ENCODE measurements around the gene ETV1. TPM values are rescaled to one million over a fixed set of nuclear protein-coding genes. Genes with fewer than 3 reads are reported as not detected.

Gene ETV1
- total RNA-seq, 2 experiments from 2014 or later = 3.4 to 3.6 TPM

DNA sequence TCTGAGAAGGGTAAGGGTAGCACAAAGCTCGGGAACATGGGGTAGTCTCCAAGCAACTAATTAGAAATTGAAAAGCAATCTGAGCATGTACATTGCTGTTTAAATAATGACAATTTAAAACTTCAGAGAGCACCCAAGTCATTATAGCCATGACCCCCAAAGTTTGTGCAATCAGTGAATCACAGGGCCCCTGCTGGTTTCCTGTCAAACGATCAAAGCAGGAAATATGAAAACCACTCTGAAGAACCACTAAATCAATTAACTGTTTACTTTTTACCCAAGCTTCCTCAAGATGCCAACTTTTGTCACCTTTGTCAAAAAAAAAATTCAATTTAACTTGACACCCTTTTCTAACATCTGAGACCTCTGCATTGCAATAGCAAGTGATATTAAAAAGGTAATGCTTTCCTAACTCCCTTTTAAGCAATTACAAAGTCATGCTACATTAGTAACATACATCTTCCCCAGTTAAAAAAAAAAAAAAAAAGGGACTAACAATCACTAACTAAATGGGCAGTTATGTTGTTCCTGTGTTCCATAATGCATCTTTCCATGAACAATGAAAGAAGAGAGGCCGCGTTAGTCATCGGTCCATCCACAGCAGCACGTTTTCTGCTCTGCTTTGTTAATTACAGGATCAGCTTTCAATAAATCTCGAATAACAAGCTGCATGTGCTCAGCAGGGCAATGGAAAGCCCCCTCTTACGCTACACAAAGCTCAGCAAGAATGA is 80.6 kb downstream of the ETV1 start:
- Mint-ChIP-seq H3K27ac (peak overlapping the region; percentile 10), H3K4me3 (peak overlapping the region; percentile 8), H3K36me3 (ENCODE audit: low read depth) (peaks cover 3% of the 10 kb centered on the region), H3K27me3 (no peaks in the 10 kb centered on the region), H3K4me1 (peaks cover 46% of the 10 kb centered on the region), H3K9me3 (no peaks in the 10 kb centered on the region)
- peak; percentile 49 for DNase-seq
- POLR2A ChIA-PET = interaction anchor here (0.5 kb wide), 1 partner anchor 67 kb away, joined by 3 read pairs; no protein-coding TSS in a partner anchor
- CTCF ChIA-PET = interaction anchor here (1.2 kb wide), 1 partner anchor 80 kb away, joined by 3 read pairs; the partner anchor contains the start of gene ETV1

DNA sequence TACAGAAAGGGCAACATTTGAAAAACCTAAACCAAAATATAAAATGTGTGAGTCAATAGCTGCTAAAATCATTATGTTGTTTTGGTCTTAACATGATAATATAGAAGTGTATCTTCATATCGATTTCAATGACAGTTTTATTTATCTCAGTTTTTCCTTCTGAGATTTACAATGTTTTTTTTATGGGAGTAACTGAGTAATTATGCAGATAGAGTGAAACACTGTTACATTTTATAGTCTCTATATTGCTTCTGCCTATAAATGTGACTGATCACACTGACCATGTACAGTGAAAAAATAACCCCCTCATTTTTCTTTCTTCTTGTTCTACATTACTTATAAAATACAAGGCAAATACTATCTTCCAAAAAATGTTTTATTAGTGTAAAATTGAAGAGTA is 81.6 kb downstream of the ETV1 start:
- H3K36me3 Mint-ChIP-seq (ENCODE audit: low read depth) = peaks cover 3% of the 10 kb centered on the region
- no peak overlapping the region for H3K27ac Mint-ChIP-seq
- ChIA-PET CTCF (no interaction called here), POLR2A (no interaction called here)
- no peak overlapping the region for H3K4me3 Mint-ChIP-seq
- no peaks in the 10 kb centered on the region for H3K27me3 Mint-ChIP-seq
- no peaks in the 10 kb centered on the region for H3K9me3 Mint-ChIP-seq
- DNase-seq = no peak
- H3K4me1 Mint-ChIP-seq = peaks cover 45% of the 10 kb centered on the region

DNA sequence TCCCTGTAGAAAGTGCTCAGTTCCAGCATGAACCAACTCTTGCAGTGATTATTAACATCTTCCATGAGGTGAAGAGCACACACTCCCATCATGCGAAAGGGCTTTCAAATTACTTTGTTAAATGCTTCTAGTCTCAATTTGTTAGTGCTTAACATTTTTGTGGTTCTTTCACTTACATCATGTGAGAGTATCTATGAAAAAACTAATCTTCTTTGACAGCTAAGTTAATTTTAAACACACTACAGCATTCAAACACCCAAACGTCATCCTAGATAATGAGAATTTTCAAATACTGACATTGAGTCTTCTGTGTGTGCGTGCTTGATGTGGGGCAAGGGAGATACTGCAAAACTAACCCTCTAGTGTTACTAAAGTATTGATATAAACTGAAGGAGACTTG is 84.8 kb downstream of the ETV1 start:
- no peak for DNase-seq
- Mint-ChIP-seq H3K36me3 (ENCODE audit: low read depth) (peaks cover 3% of the 10 kb centered on the region), H3K27me3 (no peaks in the 10 kb centered on the region), H3K27ac (no peak overlapping the region), H3K4me3 (no peak overlapping the region), H3K9me3 (no peaks in the 10 kb centered on the region), H3K4me1 (peaks cover 23% of the 10 kb centered on the region)
- ChIA-PET CTCF (no interaction called here), POLR2A (no interaction called here)

DNA sequence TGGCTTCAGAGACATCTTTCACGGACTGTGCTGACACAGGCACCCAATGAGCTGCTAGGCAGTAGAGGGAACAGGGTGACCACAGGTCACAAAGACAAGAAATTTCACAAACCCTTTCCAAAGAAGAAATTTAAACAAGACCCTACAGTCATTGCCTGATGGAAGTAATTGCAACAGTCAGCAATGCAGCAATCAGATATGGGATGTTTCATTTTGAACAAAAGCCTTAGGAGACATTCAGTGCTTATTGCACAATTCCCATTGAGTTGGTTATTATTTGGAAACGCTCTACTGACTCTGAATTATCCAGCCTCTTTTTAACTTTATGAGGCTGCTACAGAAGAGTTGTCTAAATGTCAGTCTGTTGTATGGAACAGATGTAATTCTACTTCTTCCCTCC is 85.5 kb downstream of the ETV1 start:
- Mint-ChIP-seq H3K4me3 (no peak overlapping the region), H3K27ac (no peak overlapping the region), H3K27me3 (no peaks in the 10 kb centered on the region), H3K36me3 (ENCODE audit: low read depth) (peaks cover 3% of the 10 kb centered on the region), H3K4me1 (peaks cover 16% of the 10 kb centered on the region), H3K9me3 (no peaks in the 10 kb centered on the region)
- CTCF ChIA-PET = no interaction called here
- no peak for DNase-seq
- POLR2A ChIA-PET = no interaction called here

DNA sequence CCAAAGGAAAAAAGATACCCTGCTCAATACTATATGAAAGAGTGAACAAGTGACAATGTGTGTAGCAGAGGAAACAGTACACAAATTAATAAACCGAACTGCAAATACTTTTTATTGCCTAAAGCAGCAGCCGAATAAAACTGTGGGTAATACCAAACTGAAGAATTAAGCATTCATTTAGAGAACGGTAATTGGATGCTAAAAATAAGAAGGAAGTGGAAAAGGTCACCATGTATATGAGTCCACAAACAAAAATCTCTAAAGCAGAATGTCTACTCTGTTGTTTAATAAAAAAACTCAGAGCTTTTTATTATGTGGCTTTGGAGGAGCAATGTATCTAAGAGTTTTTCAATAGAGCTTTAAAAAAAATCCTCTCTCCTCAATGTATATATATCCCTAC is 87.9 kb downstream of the ETV1 start:
- Mint-ChIP-seq H3K4me1 (no peaks in the 10 kb centered on the region), H3K36me3 (ENCODE audit: low read depth) (no peaks in the 10 kb centered on the region), H3K27me3 (no peaks in the 10 kb centered on the region), H3K9me3 (no peaks in the 10 kb centered on the region), H3K27ac (no peak overlapping the region), H3K4me3 (no peak overlapping the region)
- CTCF ChIA-PET = interaction anchor here (0.7 kb wide), 1 partner anchor 13 kb away, joined by 3 read pairs; no protein-coding TSS in a partner anchor
- POLR2A ChIA-PET = no interaction called here
- no peak for DNase-seq

DNA sequence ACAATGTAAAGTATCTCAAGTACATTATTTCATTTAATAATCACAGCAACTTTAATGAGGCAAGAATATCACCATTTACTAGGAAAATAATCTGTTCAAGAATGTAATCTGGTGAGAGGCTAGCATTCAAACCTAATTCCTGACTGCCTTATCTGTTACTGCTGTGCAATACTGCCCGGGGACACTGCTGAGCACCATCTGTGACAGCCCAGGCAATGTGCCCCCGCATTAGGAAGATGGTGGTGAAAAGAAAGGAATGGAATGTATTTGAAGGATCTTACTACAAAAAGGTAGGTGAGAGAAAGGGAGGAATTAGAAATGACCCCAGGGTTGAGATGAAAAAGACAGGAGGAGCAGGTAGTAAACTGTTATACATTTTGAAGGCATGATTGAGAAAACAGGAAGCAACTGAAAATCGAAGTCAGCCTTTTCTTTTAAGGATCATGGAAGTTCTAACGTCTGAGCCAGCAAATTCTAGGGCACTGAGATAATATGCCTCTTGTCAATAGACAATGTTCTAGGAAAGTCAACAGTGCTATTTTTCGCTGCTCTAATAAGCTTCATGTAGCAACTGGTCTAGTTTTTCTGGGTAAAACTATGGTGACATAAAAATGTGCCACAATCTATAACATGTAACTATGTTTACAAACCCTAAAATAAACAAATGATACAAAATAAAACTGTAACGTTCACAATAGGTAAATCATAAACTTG is 90.4 kb downstream of the ETV1 start:
- no peaks in the 10 kb centered on the region for H3K4me1 Mint-ChIP-seq
- no peaks in the 10 kb centered on the region for H3K36me3 Mint-ChIP-seq (ENCODE audit: low read depth)
- ChIA-PET CTCF (no interaction called here), POLR2A (no interaction called here)
- no peaks in the 10 kb centered on the region for H3K9me3 Mint-ChIP-seq
- no peak for DNase-seq
- H3K27me3 Mint-ChIP-seq = no peaks in the 10 kb centered on the region
- H3K4me3 Mint-ChIP-seq = no peak overlapping the region
- H3K27ac Mint-ChIP-seq = no peak overlapping the region

DNA sequence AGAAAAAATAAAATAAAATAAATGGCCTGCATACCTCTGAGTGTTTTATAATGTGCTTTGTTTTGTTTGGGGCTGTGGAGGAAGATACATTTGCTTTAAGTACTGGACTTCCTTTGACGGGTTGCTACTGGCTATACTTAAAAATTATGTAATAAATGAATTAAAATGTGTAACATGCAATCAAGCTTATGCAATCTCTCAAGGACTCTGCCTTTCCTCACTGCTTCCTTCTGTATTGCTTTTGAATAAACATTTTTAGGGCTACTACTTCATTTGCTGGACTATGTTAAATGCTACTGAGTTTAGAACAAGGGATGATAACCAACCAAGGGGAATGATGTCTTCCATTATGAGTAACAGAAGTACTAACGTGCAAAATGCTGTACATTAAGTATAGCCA is 91.6 kb downstream of the ETV1 start:
- H3K4me3 Mint-ChIP-seq = no peak overlapping the region
- POLR2A ChIA-PET = no interaction called here
- H3K4me1 Mint-ChIP-seq = no peaks in the 10 kb centered on the region
- CTCF ChIA-PET = no interaction called here
- H3K9me3 Mint-ChIP-seq = no peaks in the 10 kb centered on the region
- DNase-seq = no peak
- no peaks in the 10 kb centered on the region for H3K36me3 Mint-ChIP-seq (ENCODE audit: low read depth)
- no peak overlapping the region for H3K27ac Mint-ChIP-seq
- no peaks in the 10 kb centered on the region for H3K27me3 Mint-ChIP-seq

DNA sequence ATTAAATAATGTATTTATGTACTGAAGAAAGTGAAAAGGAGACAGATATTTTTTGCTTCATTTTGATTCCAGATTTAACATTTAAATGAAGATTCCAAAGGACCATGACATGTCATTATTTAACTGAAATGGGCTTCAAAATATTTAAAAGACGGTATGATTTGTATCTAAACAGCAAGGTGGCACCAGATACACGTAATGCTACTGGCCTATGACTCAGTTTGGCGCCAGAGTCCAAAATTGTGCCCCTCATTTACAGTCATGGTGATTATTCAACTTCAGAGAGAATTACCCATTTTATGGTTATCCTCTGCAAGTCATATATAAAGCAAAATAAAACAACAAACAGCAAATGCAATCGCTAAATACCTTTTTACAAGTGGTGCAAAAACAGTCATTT is 94.5 kb downstream of the ETV1 start:
- Mint-ChIP-seq H3K4me1 (no peaks in the 10 kb centered on the region), H3K4me3 (no peak overlapping the region), H3K27me3 (no peaks in the 10 kb centered on the region), H3K36me3 (ENCODE audit: low read depth) (no peaks in the 10 kb centered on the region), H3K9me3 (no peaks in the 10 kb centered on the region), H3K27ac (no peak overlapping the region)
- DNase-seq = no peak
- CTCF ChIA-PET = no interaction called here
- POLR2A ChIA-PET = no interaction called here

DNA sequence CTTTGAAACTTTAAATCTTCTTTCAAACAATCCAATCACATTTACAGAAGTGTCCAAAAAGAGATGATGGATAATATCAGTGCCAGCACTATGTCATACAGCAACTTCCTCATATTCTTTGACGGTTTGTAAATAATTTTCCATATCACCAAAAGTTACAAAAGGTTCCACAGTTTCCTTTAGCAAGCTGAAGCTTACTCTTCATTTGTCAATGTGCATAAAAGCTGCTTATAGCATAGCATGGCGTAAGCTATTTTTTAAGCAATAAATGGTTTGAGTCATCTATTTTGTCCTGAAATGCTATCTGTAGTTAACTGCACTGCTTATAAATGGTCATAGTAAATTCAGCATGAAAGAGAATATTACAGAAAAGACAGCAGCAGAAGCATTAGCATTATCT is 95.1 kb downstream of the ETV1 start:
- POLR2A ChIA-PET = no interaction called here
- Mint-ChIP-seq H3K27me3 (no peaks in the 10 kb centered on the region), H3K27ac (no peak overlapping the region), H3K9me3 (no peaks in the 10 kb centered on the region), H3K4me3 (no peak overlapping the region), H3K36me3 (ENCODE audit: low read depth) (no peaks in the 10 kb centered on the region), H3K4me1 (no peaks in the 10 kb centered on the region)
- DNase-seq = no peak
- CTCF ChIA-PET = no interaction called here

DNA sequence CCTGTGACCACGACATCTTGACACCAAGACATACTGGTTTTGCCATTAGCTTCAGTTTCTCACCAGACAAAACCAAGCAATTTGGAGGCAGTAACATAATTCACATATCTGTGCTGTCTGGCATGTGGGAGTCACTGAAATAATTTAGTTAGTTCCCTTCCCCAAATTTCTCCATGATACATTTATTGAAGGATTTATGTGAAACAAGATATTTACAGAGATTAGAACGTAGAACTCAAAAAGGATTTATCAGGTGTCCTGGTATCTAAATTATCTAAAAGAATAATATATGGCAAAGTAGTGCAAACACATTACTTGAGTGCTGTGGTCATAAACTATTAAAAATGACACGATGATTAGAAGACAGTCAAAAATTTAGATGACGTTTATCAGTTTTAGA is 98.7 kb downstream of the ETV1 start:
- Mint-ChIP-seq H3K4me1 (no peaks in the 10 kb centered on the region), H3K36me3 (ENCODE audit: low read depth) (no peaks in the 10 kb centered on the region)
- CTCF ChIA-PET = no interaction called here

DNA sequence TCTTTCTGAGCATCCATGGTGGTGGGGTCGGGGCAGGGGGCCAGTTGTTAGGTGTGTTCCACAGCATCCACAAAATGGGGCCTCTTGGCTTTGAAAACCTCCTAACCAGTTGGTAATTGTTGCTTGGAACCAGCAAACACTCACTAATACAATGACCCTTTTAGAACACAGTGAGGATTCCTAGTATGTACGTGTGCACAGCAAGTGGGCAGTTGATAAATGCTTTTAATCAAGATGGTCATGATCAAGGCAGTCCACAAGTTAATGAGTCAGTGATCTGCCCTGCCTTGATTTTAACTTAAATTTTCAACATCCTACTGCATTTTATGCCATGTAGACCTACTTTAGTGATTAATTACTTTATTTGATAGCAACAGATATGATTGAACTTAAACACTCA is 103.1 kb downstream of the ETV1 start:
- H3K36me3 Mint-ChIP-seq (ENCODE audit: low read depth) = no peaks in the 10 kb centered on the region
- ChIA-PET POLR2A (no interaction called here), CTCF (no interaction called here)
- DNase-seq = no peak
- no peak overlapping the region for H3K27ac Mint-ChIP-seq
- H3K27me3 Mint-ChIP-seq = no peaks in the 10 kb centered on the region
- H3K4me3 Mint-ChIP-seq = no peak overlapping the region
- H3K9me3 Mint-ChIP-seq = no peaks in the 10 kb centered on the region
- no peaks in the 10 kb centered on the region for H3K4me1 Mint-ChIP-seq

More for the DNA sequence above, 98.7 kb downstream of the ETV1 start:
- POLR2A ChIA-PET = no interaction called here
- no peak for DNase-seq
- Mint-ChIP-seq H3K4me3 (no peak overlapping the region), H3K9me3 (no peaks in the 10 kb centered on the region), H3K27ac (no peak overlapping the region), H3K27me3 (no peaks in the 10 kb centered on the region)

DNA sequence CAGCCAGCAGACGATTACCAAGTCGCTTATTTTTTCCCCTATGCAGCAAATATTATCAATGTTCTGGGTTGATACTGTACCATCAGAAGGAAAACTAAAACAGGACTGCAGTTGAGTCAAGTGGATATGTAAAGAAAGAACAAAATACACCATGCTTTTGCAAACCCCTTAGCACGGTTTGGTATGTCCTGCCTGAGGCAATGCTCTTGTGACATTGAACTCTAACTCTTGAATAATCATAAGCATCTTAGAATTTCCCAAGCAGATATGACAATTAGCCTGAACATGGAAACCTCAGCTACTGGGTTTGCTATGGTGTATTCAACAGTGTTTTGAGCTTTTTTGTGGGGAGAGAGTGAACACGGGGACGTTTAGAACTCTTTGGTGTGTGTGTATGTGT is 107.4 kb downstream of the ETV1 start:
- no peaks in the 10 kb centered on the region for H3K27me3 Mint-ChIP-seq
- no peak for DNase-seq
- no peak overlapping the region for H3K27ac Mint-ChIP-seq
- H3K4me3 Mint-ChIP-seq = no peak overlapping the region
- H3K36me3 Mint-ChIP-seq (ENCODE audit: low read depth) = no peaks in the 10 kb centered on the region
- no peaks in the 10 kb centered on the region for H3K4me1 Mint-ChIP-seq
- CTCF ChIA-PET = interaction anchor here (0.7 kb wide), 1 partner anchor 92 kb away, joined by 3 read pairs; no protein-coding TSS in a partner anchor
- no peaks in the 10 kb centered on the region for H3K9me3 Mint-ChIP-seq
- POLR2A ChIA-PET = no interaction called here

DNA sequence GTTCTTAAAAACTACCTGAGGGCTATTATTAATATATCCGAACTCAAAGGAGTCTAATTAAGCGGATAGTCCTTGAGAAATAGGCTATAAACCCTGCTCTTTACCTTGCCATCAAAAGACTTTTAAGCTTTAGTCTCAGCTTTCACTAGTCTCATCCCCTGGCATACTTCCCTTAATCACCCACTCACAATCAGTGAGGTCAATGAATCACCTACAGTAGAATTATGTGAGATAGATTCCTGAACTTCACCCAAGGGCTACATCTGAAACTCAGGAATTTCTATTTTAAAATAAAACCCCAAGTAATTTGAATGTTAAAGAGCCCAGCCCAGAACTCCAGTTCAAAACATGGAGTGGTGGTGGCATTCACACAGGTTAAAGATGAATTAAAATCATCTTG is 108.7 kb downstream of the ETV1 start:
- no peak overlapping the region for H3K27ac Mint-ChIP-seq
- no peak for DNase-seq
- ChIA-PET POLR2A (no interaction called here), CTCF (no interaction called here)
- H3K27me3 Mint-ChIP-seq = no peaks in the 10 kb centered on the region
- H3K9me3 Mint-ChIP-seq = no peaks in the 10 kb centered on the region
- no peaks in the 10 kb centered on the region for H3K4me1 Mint-ChIP-seq
- no peak overlapping the region for H3K4me3 Mint-ChIP-seq
- no peaks in the 10 kb centered on the region for H3K36me3 Mint-ChIP-seq (ENCODE audit: low read depth)

All from activated CD4-positive, alpha-beta memory T cell treated with anti-CD3 and anti-CD28 coated beads, Interleukin-2, amount 10 ng/mL, durations not matched to agents 7 days and 5 days (primary cell).